Activated naive CD8-positive, alpha-beta T cell (primary cell): ENCODE data around the gene SPATA31E1.
"Not testable (repeated sequence)": the region's sequence is repeated elsewhere in the genome, so short reads cannot be mapped to it uniquely, and the experiment has no call there.

ENCODE experiments used
- H3K27ac Mint-ChIP-seq: one replicate; pipeline ENCODE4 v1.8.0; 2021; ENCODE audit warnings: mixed read lengths
- H3K27me3 Mint-ChIP-seq: one replicate; pipeline ENCODE4 v1.8.0; 2021; ENCODE audit warnings: mixed read lengths
- H3K36me3 Mint-ChIP-seq: one replicate; pipeline ENCODE4 v1.8.0; 2021; ENCODE audit warnings: mixed read lengths
- H3K4me1 Mint-ChIP-seq: one replicate; pipeline ENCODE4 v1.8.0; 2021; ENCODE audit warnings: low read depth, mixed read lengths
- H3K4me3 Mint-ChIP-seq: one replicate; pipeline ENCODE4 v1.8.0; 2021; ENCODE audit warnings: mild to moderate bottlenecking, mixed read lengths
- H3K9me3 Mint-ChIP-seq: one replicate; pipeline ENCODE4 v1.8.0; 2021; ENCODE audit warnings: low read depth, mixed read lengths

Gene SPATA31E1

DNA sequence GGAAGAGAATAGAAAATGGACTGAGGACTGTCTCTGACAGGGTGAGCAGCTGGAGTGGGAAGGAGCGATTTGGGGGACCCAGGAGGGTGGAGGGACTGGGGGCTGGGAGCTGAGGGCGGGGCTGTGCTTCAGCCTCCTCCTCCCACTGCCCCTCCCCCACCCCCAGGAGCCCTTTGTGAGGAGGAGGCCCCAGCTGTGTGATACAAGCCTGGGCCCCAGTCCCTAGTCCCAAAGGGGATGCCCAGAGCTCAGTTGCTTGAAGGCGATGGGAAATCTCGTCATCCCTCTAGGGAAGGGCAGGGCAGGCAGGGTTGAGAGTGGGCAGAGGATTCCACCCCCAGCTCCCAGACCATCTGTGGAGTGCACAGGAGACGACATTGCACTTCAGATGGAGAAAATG, at the start of gene SPATA31E1:
SPATA31E1 (plus strand) TSS at position 251 of the 400 bp plus-strand sequence; CDS start at position 266, 15 bp downstream.
- H3K4me1 Mint-ChIP-seq, result no peaks in the 10 kb centered on the region
- no peak within 1 kb of the TSS for H3K4me3 Mint-ChIP-seq
- peaks cover 4% of the 10 kb centered on the region for H3K27me3 Mint-ChIP-seq
- no peaks in the 10 kb centered on the region for H3K9me3 Mint-ChIP-seq
- no peaks in the 10 kb centered on the region for H3K36me3 Mint-ChIP-seq
- no peak within 1 kb of the TSS for H3K27ac Mint-ChIP-seq

DNA sequence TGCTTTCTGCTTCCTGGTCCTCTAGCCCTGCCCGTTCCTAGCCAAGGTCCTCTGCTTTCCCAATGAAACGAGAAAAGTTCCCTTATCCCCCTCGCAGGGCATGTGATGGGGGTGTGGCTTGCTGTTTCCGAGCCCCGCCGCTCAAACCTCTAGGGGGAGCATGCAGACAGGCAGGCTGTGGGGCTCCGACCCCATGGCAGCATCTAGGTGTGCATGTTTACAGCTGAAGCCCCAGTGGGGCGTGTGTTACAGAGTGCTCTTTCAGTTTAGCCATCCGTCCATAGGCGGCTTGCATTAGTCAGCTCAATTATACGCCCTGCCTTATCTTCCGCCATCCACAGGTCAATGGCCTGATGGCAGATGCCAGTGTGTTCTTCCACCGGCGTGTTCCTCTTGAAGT, 48.3 kb upstream of the SPATA31E1 start:
- Mint-ChIP-seq H3K27me3 (peaks cover 3% of the 10 kb centered on the region), H3K27ac (no peak overlapping the region), H3K9me3 (no peaks in the 10 kb centered on the region), H3K4me3 (no peak overlapping the region), H3K4me1 (no peaks in the 10 kb centered on the region), H3K36me3 (no peaks in the 10 kb centered on the region)

DNA sequence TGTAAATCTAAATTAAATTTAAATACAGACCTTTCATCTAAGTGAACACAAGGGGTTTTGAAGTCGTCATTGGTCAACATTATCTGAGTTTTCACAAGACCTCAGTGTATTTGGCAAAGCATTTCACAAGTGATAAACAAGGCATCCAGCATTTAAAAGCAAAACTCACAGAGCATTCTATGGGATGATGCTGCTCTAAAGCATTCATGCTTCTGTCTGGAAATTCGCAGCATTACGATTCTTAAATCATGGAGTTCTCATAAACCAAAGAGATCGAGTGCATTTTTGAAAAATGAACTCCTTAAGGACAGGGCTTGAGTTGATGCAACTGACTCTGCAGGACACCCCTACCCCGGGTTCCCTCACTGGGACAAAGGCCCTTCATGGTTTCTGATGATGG, 46.1 kb upstream of the SPATA31E1 start:
- Mint-ChIP-seq H3K9me3 (no peaks in the 10 kb centered on the region), H3K27me3 (peaks cover under 1% of the 10 kb centered on the region), H3K36me3 (no peaks in the 10 kb centered on the region), H3K4me1 (no peaks in the 10 kb centered on the region), H3K4me3 (no peak overlapping the region), H3K27ac (no peak overlapping the region)

DNA sequence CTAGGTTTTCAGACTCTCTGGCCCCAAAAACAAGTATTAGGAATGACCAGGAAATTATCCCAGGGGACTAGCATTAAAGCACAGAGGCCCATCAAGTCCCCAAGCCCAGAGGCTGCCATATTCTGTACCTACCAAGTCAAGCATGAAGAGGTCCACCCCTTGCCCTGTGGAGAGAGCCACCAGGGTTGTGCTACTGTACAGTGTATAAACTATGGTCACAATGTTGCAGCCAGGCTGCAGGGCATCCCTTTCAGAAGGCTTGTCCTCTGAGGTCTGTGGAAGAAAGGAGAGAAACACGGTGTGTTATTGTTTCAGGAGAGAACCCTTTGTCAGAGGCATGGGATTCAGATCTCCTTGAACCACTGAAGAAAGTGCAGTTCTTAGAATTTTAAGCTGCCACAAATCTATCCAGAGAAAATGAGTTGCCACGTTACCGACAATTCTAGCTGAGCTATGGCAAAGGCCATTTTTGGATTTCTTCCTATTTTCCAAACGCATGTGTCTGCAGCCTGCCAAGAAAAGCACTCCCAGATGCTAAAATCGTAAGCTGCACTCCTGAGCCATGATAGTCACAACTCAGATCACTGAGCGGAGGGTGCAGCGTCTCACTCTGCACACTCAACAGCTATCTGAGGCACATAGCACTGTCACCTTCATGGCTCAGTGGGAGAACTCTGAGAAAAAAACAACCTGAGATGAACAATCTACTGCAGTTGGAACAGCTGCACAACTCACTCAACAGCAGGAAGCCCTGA, 45.5 kb upstream of the SPATA31E1 start:
- H3K4me1 Mint-ChIP-seq, result no peaks in the 10 kb centered on the region

DNA sequence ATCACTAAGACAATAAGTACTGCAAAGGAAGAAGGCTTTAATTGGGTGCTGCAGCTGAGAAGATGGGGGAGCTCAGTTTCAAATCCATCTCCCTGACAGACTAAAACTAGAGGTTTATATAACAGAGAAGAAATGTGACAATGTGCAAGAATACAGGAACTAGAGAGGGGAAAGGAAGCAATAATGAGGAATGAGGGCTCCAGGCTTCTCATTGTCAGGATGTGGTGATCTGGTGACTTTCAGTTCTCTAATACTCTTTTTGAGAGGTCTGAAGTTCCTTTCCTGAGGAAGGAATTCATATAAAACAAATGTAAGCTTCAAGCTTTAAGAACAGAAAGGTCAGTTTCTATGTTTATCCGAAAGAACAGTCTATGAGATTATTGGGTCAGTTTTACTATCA, 42.5 kb upstream of the SPATA31E1 start:
- Mint-ChIP-seq H3K36me3 (no peaks in the 10 kb centered on the region), H3K27ac (no peak overlapping the region), H3K4me1 (no peaks in the 10 kb centered on the region), H3K9me3 (no peaks in the 10 kb centered on the region), H3K4me3 (no peak overlapping the region), H3K27me3 (no peaks in the 10 kb centered on the region)

More for the DNA sequence above, 45.5 kb upstream of the SPATA31E1 start:
- Mint-ChIP-seq H3K9me3 (no peaks in the 10 kb centered on the region), H3K4me3 (no peak overlapping the region), H3K27me3 (no peaks in the 10 kb centered on the region), H3K27ac (no peak overlapping the region), H3K36me3 (no peaks in the 10 kb centered on the region)

DNA sequence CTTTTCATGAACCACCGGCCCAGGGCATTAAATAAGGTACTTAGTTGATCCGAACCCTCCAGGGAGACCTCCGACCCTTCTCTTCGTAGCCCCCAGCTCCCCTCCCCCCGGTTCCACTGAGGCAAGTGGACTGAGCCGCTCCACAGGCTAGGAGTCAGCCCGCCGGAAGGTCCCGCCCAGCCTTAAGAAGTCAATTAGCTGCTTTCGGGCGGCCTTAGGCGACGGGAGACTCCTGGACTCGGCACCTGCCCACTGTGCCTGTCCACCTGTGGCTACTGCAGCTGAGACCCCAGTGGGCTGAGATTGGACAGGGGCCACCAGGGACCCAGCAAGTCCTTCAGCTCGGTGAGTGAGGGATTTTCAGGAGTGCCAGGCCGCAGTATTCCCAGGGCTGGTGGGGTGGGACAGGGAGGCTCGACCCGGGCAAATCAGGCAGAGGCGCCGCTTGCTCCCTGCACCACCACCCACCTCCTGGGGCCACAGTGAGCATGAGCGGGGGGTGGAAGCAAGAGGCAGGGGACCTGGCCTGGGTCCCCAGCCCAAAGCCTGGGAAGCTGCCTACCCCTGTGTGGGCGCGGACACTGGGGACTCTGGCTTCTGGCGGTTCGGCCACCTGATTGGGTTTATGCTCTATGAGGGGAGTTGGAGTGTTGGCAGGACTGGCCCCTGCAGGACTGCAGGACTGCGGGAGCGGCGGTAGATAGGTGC, 39.6 kb upstream of the SPATA31E1 start:
- H3K36me3 Mint-ChIP-seq, result no peaks in the 10 kb centered on the region
- no peak overlapping the region for H3K27ac Mint-ChIP-seq
- peaks cover 5% of the 10 kb centered on the region for H3K27me3 Mint-ChIP-seq
- H3K4me1 Mint-ChIP-seq, result no peaks in the 10 kb centered on the region
- H3K4me3 Mint-ChIP-seq, result no peak overlapping the region
- H3K9me3 Mint-ChIP-seq, result no peaks in the 10 kb centered on the region

DNA sequence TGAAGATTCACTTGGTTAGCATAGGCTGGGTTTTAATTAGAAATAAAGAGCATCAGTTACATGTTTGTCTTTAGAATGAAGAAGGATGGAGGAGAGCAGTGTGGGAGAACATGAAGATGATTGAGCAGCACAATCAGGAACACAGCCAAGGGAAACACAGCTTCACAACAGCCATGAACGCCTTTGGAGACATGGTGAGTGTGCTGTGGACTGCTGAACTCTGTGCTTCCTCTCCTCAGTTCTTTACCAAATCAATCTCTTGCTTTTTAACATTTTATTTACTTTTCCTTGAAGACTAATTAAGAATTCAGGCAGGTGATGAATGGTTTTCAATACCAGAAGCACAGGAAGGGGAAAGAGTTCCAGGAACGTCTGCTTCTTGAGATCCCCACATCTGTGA, 38.2 kb upstream of the SPATA31E1 start:
- H3K4me1 Mint-ChIP-seq, result no peaks in the 10 kb centered on the region
- H3K4me3 Mint-ChIP-seq, result no peak overlapping the region
- no peak overlapping the region for H3K27ac Mint-ChIP-seq
- H3K36me3 Mint-ChIP-seq, result no peaks in the 10 kb centered on the region
- H3K27me3 Mint-ChIP-seq, result peaks cover 5% of the 10 kb centered on the region
- H3K9me3 Mint-ChIP-seq, result no peaks in the 10 kb centered on the region

DNA sequence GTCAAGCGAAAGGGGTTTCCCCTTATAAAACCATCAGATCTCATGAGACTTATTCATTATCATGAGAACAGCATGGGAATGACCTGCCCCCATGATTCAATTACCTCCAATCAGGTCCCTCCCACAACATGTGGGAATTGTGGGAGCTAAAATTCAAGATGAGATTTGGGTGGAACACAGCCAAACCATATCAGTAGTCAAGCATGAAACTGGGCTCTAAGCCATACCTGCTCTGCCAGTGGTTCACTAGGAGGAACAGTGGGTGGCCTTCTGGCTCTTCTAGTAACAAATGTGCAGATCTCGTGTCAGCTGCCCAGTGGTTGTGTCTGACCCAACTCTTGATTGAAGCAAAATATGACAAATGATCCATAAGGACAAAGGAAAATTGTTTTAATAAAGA, 34.9 kb upstream of the SPATA31E1 start:
- not testable (repeated sequence) for H3K27me3 Mint-ChIP-seq, H3K36me3 Mint-ChIP-seq, H3K4me3 Mint-ChIP-seq, H3K4me1 Mint-ChIP-seq, H3K9me3 Mint-ChIP-seq, H3K27ac Mint-ChIP-seq

DNA sequence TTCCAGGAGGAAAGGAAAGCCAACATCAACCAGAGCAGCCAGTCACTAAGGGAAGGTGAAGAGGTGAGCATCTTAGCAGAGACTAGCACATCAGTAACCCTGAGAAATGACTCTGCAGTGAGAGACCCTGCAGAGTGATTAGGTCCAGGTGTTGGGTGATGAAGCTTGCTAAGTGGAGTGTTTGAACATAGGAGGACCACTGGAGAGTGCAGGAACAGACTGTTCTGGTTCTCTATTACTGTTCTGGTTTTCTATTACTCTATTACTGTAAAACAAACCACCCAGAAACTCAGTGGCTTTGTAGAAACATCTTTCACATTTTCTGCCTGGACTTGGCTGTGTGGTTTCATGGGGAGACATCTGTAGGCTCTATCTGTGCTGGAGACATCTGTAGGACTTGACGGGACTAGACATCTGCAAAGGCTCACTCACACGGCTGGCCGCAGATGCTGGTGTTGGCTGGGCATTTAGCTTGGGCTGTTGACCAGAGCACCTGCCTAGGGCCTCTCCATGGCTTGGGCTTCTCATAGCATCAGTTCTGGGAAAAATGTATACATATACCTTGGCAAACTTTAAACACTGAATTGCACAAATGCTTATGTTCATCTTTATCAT, 33.4 kb upstream of the SPATA31E1 start:
- Mint-ChIP-seq H3K4me3 (no peak overlapping the region), H3K27ac (no peak overlapping the region), H3K9me3 (no peaks in the 10 kb centered on the region), H3K36me3 (no peaks in the 10 kb centered on the region), H3K27me3 (peaks cover 5% of the 10 kb centered on the region), H3K4me1 (no peaks in the 10 kb centered on the region)

DNA sequence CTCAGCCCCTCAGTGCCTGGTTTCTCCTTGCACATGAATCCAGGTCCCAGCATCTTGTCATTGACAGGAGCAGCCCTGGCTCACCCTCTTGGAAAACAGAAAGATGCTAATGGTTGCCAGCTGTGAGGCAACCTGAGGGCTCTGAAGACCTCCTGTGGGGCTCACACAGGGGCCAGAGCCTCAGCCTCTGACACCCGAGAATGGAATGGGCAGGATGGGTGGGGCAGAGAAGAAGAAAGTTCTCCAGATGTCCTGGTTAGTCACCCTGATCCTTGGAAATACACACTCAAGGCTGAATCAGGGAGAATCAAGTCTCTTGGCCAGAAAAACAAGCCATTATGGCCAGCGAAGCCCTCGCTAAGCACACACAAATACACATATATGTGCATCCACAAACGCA, 32.3 kb upstream of the SPATA31E1 start:
- Mint-ChIP-seq H3K36me3 (no peaks in the 10 kb centered on the region), H3K4me3 (no peak overlapping the region), H3K27ac (no peak overlapping the region), H3K9me3 (no peaks in the 10 kb centered on the region), H3K4me1 (no peaks in the 10 kb centered on the region), H3K27me3 (peaks cover 5% of the 10 kb centered on the region)

DNA sequence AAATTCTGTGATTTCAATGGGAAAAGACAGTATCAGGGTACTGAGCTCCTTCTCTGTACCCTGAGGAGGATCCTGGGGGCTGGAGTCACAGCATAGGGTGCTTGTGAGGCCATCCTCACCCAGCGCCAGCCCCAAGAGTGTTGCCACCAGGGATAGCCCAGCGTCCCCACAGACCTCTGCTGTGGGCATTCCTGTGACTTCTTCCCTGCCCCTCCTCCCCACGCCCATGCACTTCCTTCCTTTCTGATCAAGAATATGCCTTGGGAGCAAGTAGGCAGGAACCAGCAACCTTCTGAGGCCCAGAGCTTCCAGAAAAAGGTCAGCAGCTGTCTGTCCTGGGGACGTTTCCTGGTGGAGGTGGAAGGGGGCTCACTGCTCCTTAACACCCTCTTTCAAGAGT, 31.5 kb upstream of the SPATA31E1 start:
- not testable (repeated sequence) for H3K4me1 Mint-ChIP-seq, H3K4me3 Mint-ChIP-seq, H3K27me3 Mint-ChIP-seq, H3K27ac Mint-ChIP-seq, H3K9me3 Mint-ChIP-seq, H3K36me3 Mint-ChIP-seq

DNA sequence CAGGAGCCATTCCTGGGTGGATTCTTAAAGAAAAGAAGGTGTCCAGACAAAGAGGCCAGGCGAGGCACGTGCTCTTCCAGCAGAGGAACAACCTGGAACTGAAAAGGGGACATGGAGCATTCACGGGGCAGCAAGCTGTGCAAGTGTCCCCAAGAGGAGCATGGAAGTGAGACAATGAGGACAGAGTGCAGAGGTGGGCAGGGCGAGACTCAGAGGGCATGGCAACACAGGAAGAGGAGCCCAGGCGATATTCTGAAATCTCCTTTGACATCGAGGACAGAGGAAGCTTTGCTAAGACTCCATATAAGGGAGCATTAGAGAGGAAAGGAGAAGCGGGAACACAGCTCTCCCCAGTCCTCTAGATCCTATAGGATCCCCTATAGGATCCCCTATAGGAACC, 29.4 kb upstream of the SPATA31E1 start:
- no peaks in the 10 kb centered on the region for H3K4me1 Mint-ChIP-seq
- peaks cover 2% of the 10 kb centered on the region for H3K27me3 Mint-ChIP-seq
- H3K4me3 Mint-ChIP-seq, result no peak overlapping the region
- H3K9me3 Mint-ChIP-seq, result no peaks in the 10 kb centered on the region
- no peaks in the 10 kb centered on the region for H3K36me3 Mint-ChIP-seq
- H3K27ac Mint-ChIP-seq, result no peak overlapping the region

DNA sequence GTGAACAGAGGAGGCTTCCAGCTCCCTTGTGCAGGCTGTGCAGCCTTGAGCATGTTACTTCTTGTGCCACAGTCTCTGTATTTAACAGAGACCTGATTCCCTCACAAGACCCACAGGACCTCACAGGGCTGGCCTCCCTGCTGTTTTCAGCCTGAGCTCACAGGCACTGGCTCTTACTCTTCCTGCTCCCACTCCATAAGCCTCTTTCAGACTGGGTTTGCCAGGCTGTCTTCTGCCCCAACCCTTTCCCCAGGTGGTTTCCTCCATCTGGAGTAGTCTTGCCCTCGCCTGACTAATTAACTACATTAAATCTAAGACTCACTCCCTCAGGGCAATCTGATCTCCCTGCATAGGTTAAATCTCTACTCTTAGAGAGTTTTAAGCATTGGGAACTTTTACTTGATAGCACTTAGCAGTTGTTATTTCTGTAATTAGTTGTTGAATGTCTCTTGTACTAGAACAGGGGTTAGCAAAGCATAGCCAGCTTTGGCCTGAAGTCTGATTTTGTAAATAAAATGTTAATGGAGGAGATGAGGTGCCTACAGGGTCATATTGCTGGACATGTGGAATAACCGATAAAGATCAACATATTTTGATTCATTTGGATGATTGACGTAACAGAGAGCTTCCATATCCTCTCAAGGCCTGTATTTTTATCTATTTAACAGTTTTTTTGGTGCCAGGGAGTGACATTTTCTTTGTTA, 28.6 kb upstream of the SPATA31E1 start:
- Mint-ChIP-seq H3K4me1 (no peaks in the 10 kb centered on the region), H3K27ac (no peak overlapping the region), H3K36me3 (no peaks in the 10 kb centered on the region), H3K27me3 (peaks cover 2% of the 10 kb centered on the region), H3K9me3 (no peaks in the 10 kb centered on the region), H3K4me3 (no peak overlapping the region)

DNA sequence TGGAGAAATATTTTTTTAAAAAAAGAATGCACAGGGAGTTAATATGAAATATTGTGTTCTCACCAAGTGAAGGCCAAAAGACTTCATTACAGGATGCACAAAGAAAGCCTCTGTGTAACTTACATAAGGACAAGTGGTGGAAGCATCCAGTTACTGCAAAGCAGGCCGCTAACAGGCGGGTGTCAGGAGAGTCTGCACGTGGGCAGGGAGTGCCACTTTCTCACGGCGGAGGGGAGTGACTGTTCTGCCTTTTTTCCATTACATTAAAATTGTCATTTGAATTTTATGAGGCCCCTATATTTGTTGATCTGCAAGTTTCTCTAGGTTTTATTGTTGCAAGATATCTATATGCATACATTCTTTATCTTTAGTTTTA, 28.1 kb upstream of the SPATA31E1 start:
- Mint-ChIP-seq H3K27me3 (peaks cover 2% of the 10 kb centered on the region), H3K4me3 (no peak overlapping the region), H3K27ac (no peak overlapping the region), H3K9me3 (no peaks in the 10 kb centered on the region), H3K4me1 (no peaks in the 10 kb centered on the region), H3K36me3 (no peaks in the 10 kb centered on the region)

DNA sequence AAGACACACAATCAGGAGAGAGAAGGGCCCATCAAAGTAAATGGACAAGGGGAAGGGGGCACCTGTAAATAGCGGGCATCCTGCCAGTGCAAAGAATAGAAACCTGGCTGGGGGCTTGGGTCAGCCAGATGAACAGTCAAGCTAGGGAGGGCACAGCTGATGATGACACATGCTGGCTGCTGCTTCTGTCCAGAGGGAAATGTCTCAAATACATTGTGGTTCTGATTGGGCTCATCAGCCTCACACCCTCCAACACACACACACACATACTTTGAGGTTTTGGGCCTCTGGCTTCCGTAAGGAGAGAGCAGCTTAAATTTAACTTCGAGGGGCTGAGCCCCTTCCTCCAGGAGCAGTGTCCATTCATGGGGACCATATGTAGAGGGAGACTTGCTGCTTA, 27.6 kb upstream of the SPATA31E1 start:
- no peaks in the 10 kb centered on the region for H3K36me3 Mint-ChIP-seq
- no peaks in the 10 kb centered on the region for H3K9me3 Mint-ChIP-seq
- H3K27ac Mint-ChIP-seq, result no peak overlapping the region
- no peaks in the 10 kb centered on the region for H3K4me1 Mint-ChIP-seq
- no peak overlapping the region for H3K4me3 Mint-ChIP-seq
- H3K27me3 Mint-ChIP-seq, result peaks cover 2% of the 10 kb centered on the region
